GM10847 (cell line): ENCODE data around the gene TANGO6.

Experiments
- POLR2A ChIP-seq: IDR thresholded peaks from 2 replicates; pipeline ENCODE4 v1.6.1; 2011; ENCODE audit not compliant: insufficient read length; ENCODE audit errors: extremely low read depth

TANGO6 gene

DNA sequence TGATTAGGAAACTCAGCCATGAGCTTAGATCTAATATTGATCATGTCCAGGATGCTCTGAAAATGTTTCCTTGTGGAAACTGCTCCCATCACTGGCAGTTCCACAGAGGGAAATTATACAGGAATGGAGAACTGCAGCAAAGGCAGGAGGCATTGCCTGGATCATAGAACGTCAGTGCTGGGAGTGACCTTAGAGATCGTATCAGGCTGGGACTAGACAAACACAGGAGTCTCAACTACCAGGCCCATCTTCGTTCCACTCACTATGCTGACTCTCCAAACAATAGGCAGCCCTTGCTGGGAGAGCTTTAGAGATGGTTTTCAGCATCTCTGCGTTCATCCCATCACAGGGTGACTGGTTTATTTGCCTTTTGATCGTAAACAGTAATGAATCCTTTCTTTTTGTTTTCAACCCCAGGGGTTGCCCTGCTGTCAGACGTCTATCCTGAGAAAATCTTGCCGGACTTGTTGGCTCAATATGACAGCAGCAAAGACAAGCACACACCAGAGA, 130.3 kb downstream of the TANGO6 start:
- no peak for TF ChIP-seq POLR2A

- no peak for TF ChIP-seq POLR2A
Measured at GRCh38 chr16:68978303-68978954, 135.1 kb downstream of the TANGO6 start.

DNA sequence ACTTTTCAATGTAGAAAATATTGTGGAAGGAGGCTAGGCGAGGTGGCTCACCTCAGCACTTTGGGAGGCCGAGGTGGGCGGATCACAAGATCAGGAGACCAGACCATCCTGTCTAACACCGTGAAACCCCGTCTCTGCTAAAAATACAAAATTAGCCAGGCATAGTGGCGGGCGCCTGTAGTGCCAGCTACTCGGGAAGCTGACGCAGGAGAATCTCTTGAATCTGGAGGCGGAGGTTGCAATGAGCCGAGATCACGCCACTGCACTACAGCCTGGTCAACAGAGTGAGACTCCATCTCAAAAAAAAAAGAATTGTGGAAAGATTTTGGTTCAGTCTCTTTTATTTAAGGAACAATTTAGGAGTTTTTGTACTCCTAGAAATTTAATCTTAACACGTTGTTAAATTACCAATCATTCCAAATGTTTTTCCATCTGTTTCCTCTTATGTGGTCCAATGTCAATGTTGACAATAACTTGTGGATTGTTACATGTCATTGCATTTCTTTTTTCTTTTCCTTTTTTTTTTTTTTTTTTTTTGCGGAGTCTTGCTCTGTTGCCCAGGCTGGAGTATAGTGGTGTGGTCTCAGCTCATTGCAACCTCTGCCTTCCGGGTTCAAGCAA, 137.5 kb downstream of the TANGO6 start:
- TF ChIP-seq POLR2A: no peak

- no peak for TF ChIP-seq POLR2A
Measured at GRCh38 chr16:68981971-68982370, 138.6 kb downstream of the TANGO6 start.

DNA sequence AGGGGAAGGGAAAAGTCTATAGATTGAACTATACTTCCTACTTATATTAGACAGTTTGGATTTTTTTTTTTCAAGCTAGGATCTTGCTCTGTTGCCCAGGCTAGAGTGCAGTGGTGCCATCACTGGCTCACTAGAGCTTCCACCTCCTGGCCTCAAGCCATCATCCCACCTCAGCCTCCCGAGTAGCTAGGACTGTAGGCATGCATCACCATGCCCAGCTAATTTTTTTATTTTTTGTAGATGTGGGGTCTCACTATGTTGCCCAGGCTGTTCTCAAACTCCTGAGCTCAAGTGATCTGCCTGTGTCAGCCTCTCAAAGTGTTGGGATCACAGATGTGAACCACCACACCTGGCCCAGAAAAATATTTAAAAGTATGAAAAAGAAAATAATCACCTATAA, 141.1 kb downstream of the TANGO6 start:
- no peak for TF ChIP-seq POLR2A

DNA sequence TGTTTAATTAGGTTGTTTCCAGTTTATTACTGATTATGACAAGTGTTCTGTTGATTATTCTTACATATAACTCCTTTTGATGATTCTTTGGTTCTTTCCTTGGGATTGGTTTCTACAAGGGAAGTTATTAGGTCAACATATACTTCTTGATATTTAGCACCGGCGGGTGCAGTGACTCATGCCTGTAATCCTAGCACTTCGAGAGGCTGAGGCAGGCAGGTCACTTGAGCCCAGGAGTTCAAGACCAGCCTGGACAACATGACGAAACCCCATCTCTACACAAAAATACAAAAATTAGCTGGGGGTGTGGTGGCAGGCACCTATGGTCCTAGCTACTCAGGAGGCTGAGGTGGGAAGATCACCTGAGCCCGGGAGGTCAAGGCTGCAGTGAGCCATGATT, 141.9 kb downstream of the TANGO6 start:
- no peak for TF ChIP-seq POLR2A

GRCh38 chr16:68985855-68986254, 142.5 kb downstream of the TANGO6 start:
- no peak for TF ChIP-seq POLR2A

DNA sequence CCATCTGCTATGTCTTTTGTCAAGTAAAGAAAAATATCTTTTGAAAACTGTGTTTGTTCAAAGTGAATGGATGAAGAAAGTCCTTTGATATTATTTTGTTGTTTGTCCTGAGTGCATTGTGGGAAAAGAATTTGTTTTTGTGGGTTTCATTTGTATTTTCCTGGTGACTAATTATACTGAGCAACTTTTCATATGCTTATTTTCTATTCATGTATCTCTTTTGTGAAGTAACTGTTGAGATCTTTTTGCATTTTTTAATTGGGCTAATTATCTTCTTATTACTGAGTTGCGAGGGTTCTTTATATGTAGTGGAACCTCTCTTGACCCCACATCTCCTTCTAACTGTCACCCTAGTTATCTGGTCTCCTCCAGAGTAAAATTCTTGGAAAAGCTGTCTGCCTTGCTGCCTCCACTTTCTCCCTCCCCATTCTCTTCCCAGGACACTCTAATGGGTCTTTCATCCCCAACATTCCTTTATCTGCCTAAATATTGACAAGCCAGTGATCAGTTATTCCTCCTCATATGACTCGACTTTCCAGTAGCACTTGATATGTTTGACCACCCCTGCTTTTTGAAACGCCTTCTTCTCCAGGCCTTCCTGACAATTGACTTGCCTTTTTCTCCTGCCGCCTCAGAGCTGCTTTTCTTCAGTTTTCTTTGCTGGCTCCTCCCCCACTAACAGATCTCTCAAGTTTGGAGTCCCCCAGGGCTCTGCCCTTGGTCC, 144.6 kb downstream of the TANGO6 start:
- TF ChIP-seq POLR2A: no peak

DNA sequence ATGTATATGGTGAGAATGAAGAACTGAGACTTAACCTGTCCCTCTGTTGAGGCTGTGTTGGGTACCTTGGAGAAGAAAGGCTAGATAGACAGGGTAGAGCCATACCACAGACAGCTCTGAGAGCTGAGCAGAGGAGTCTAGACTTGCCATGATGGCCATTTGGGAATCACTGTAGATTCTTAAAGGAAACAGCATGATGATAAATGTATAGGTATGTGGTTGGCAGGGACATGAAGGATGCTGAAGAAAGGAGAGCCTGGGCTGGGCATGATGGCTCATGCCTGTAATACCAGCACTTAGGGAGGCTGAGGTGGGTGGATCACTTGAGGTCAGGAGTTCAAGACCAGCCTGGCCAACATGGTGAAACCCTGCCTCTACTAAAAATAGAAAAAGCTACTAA, 147.7 kb downstream of the TANGO6 start:
- TF ChIP-seq POLR2A: no peak

- TF ChIP-seq POLR2A: no peak
Measured at GRCh38 chr16:68992521-68992920, 149.2 kb downstream of the TANGO6 start.

DNA sequence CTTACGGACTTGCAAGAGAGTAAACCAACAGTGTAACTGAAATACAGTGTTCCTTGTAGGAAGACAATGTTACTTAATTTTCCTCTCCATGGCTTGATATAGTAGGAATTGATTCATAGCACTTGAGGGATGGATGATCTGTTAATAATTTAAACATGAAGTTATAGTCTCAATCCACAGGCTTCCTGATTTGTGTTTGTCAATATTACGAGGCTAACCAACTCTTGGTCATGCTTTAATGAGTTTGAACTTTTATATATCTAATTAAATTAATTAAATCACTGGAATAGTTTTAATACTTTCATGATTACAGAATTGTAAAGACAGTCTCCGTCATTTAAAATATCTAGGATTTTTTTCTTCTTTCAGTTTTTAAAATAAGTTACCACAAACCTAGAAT, 150.1 kb downstream of the TANGO6 start:
- no peak for TF ChIP-seq POLR2A

GRCh38 chr16:68993885-68994284, 150.6 kb downstream of the TANGO6 start:
- no peak for TF ChIP-seq POLR2A

- TF ChIP-seq POLR2A: no peak
Measured at GRCh38 chr16:68994324-68994723, 151.0 kb downstream of the TANGO6 start.

DNA sequence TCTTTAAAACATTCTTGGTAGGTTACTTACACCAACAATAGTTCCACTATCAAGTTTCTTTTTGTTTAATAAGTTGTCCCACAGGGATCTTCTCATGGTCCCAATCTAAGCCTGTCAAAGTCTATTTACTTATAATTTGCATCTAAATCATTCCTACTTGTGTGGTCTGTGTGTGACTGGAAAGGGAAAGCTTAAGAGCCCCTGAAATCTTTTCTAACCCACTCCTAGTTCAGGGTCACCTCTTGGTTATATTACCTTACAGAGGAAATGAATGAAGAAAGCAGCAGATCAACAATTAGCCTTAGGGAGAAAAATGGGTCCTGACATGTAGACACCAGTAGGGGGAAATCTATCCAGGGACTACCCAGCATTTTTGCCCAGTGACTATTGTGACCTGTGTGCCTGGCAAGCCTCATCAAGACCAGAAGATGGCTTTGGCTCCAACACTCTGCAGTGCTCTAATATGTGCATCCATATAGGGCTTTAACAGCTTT, 151.7 kb downstream of the TANGO6 start:
- TF ChIP-seq POLR2A: no peak

DNA sequence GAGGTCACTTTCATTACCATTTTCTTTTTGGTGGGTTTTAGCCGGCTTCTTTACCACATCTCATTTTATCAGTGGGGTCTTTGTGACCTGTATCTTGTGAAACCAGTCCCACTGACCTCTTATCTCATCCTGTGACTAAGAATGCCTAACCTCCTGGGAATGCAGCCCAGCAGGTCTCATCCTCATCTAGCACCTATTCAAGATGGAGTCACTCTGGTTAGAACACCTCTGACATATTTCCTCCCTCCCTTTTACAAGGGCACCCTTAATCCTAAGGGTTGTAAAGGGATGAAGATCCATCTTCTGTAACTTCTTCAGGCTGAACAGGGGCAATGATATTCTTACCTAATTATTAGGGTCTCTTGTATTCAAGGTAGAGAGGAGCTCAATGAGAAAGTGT, 154.2 kb downstream of the TANGO6 start:
- TF ChIP-seq POLR2A: no peak

DNA sequence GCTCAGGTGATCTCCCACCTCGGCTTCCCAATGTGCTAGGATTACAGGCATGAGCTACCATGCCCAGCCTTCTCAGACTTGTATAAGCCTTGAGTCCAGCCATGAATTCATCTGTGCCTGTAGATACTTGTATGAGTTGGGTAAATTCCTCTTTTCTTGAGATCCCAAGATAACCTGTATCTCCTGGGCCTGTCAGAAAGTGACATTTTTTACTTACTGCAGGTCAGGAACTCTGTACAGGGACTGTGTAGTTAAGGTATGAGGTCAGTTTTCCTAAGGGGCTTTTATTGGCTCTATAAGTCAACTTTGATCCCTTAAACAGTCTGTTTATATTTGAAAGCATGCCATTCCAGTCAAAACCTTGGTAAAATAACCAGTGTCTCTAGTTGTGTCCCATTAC, 155.8 kb downstream of the TANGO6 start:
- no peak for TF ChIP-seq POLR2A

DNA sequence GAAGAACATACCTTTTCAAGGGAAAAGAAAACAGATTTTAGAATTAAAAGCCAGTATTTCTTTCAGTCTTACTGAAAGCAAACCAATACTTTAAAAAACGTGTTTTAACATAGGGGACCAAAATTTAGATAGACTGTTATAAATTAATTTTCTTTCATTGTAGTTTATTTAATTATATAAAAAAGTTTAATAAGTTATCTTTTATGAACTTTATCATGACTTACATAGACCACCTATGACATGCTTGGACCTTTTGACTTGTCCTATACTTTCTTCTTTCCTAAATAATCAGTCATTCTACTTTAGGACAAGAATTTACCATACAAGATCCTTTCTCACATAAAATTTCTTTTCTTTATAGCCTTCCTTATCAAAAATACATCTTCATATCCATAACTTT, 160.2 kb downstream of the TANGO6 start:
- TF ChIP-seq POLR2A: no peak
